Mesenteric fat pad (tissue), 1 donor: ENCODE results near the gene FAM163A. TPM values are rescaled to one million over a fixed set of nuclear protein-coding genes. Genes with fewer than 3 reads are reported as not detected.
"Not testable (repeated sequence)": the region's sequence is repeated elsewhere in the genome, so short reads cannot be mapped to it uniquely, and the experiment has no call there.

Source experiments
- DNase-seq: peaks from one replicate; pipeline ENCODE4 v3.0.0-alpha.2; 2020; ENCODE audit warnings: low spot score
- total RNA-seq: library from RNA; stranded (reverse); fragmentation: NEBNext Ultra II Directional; extraction: Animal tissue kit (Norgen Biotek cat#: 25700); gene quantifications from one replicate; pipeline ENCODE4 v1.2.1, GENCODE V29; 2021
- donor health status: DM: yes; HTN: yes; CAD: no.

Gene FAM163A
- total RNA-seq, 1 donor from 2014 or later: not detected

DNA sequence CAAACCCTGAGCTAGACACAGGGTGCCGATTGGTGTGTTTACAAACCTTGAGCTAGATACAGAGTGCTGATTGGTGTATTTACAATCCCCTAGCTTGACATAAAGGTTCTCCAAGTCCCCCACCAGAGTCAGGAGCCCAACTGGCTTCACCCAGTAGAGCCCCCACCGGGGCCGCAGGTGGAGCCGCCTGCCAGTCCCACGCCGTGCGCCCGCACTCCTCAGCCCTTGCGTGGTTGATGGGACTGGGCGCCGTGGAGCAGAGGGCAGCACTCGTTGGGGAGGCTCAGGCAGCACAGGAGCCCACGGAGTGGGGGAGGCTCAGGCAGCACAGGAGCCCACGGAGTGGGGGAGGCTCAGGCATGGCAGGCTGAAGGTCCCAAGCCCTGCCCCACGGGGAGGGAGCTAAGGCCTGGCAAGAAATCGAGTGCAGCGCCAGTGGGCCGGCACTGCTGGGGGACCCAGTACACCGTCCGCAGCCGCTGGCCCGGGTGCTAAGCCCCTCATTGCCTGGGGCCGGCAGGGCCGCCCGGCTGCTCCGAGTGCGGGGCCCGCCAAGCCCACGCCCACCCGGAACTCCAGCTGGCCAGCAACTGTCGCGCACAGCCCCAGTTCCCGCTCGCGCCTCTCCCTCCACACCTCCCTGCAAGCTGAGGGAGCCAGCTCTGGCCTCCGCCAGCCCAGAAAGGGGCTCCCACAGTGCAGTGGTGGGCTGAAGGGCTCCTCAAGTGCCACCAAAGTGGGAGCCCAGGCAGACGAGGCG, 93.8 kb downstream of the FAM163A start:
- peak; percentile 83 for DNase-seq

DNA sequence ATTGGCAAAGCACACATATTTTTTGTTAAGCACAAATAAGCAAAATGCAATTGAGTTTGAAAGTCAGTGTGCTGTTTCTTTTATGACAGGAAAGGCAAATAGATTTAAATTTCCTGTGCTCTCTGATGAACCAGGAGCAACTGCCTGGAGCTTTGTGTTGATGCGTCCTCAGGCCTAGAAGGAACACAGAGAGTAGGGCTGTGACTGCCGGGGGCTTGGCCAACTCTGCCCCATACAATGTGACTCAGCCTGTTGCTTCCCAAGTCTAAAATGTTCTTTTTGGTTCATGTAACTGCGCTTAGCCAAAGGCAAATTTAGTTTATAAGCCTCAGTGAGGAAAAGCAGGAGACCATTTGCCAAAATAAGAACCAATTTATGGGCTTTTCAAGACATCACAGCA, 97.0 kb downstream of the FAM163A start:
- no peak for DNase-seq

DNA sequence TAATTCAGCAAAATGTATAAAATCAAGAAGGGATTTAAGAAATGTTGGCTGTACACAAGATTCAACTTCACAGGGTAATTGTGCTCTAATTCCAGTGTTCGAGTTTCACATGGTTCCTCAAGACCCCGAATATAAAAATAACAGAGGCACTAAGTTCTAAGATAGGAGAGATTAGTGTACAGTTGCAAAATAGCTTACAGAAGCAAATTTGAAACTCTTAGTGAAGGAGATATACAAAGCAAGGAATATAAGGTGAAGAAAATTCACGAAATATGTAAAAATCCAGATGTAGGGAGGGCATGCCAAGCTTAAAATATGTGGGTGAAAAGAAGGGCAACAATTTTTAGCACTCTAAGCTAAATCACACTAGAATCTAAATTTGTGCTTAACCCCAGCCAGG, 105.1 kb downstream of the FAM163A start:
- DNase-seq: no peak

DNA sequence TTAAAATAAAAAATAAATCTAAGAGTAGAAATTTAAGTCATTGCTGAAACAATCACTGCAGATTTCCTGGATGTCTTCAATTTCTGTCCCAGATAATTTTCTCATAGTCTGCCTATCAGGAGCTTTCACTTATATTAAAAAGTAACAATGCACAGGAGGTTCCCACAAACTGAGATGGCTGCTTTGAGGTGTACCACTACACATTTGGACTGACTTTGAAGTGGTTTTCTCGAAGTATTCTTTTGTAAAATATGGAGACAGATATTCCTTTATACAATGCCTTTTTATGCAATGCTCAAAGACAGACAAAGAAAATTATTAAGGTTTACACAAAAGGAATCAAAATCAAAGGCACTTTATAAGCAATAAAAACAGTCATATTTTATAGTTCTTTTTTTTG, 110.0 kb downstream of the FAM163A start:
- no peak for DNase-seq

DNA sequence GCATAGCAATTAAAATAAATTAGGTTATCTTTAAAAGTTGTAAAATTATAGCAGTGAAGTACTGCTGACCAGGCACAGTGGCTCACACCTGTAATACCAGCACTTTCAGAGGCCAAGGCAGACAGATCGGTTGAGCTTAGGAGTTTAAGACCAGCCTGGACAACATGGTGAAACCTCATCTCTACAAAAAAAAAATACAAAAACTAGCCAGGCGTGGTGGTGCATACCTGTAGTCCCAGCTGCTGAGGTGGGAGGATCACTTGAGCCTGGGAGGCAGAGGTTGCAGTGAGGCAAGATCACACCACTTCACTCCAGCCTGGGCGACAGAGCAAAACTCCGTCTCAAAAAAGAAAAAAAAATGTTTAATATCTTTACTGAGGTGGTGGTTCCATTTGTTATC, 112.7 kb downstream of the FAM163A start:
- DNase-seq: not testable (repeated sequence)

DNA sequence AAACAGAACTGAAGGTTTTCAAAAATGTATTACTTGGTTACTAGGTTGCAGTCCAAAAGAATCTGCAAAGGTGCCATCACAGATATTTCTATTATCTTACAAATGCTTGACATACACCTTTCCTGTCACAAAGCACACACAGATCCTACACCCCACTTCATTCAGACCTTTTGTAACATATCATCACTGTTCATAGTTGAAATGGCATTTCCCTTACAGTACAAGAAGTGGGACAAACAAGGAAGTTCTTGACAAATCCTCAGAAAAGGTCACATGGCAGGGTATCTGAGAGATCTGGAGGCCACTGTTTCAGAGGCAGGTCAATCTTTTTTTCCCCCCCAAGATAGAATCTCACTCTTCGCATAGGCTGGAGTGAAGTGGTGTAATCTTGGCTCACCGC, 113.2 kb downstream of the FAM163A start:
- DNase-seq: no peak

DNA sequence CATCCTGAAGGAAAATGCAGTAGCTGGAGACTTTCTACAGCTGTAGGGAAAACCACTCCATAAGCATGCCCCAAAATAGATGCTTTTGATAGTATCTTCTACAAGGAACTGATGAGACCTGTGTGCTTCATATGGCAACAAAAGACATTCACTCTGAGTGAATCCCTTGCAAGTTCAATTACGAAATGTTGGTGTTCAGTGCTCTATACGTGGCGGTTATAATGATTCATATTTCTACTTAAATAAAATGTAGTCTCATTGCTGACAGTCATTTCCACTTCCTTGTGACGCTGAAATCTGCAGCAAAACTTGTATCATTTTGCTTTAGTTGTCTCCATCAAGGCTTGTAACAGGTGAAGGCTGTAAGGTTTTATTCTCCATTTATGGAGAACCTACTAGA, 113.9 kb downstream of the FAM163A start:
- DNase-seq: no peak

DNA sequence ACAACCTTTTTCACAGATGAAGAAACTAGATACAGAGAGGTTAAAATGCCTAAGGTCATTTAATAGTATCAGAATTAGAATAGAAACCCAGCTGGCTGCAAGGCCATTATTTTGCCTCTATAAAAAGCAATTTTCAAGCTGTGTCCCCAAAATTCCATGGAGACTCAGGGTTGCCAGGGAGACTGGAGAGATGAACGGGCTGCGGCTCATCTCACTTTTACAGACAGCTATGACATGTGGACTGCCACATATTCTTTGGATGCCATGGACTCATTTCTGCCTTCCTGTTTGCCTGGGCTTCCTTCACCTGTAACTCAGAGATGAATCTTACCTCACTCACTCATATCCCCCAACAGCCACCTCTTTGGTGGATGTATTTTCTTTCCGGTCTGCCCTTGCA, 117.6 kb downstream of the FAM163A start:
- no peak for DNase-seq

DNA sequence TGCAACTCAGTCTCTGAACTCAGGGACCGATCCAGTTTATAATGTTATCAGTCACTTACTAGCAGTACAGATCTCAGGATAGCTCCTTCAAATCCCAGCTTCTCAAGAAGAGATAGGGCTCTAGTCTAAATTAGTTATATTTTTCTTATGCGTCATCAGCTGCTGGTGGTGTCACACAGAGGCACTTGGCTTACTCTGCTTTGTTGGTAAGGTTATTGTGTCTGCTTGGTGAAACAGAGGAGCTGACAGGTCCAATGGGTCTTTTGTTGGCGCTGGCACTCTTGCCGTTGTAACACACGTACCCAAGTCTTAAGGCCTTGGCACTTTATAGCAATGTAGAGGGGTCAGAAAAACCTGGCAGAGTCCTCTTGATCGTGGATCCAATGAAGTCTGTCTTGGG, 122.3 kb downstream of the FAM163A start:
- DNase-seq: no peak

Other genes starting within 250 kb of the FAM163A start
- gene NPHS2, start 167.3 kb upstream of the FAM163A start, total RNA-seq: not detected
- gene TDRD5, start 151.5 kb upstream of the FAM163A start, total RNA-seq: 0.35 TPM
- gene TOR1AIP2, start 134.5 kb downstream of the FAM163A start, total RNA-seq: 85.3 TPM
- 42.6 TPM for gene TOR1AIP1, start 139.0 kb downstream of the FAM163A start, total RNA-seq
- gene CEP350, start 211.5 kb downstream of the FAM163A start, total RNA-seq: 57.6 TPM